SK-N-SH (cell line): ENCODE data around the gene AGBL4. TPM values are rescaled to one million over a fixed set of nuclear protein-coding genes. Genes with fewer than 3 reads are reported as not detected.
A peak's percentile ranks its signal among the peaks of the same experiment; 100 is the strongest.

Source experiments
- CTCF ChIA-PET: fragments of 300-600, 350-600 bp; formaldehyde crosslinking; extraction: SDS; loops from one replicate; lab custom pipeline; 2021; lab: Yijun Ruan, JAX
- POLR2A ChIA-PET: fragments of 350-600 bp; sonication (Branson Sonifier 250); formaldehyde crosslinking; extraction: SDS; loops from one replicate; lab custom pipeline; 2020; ENCODE audit warnings: antibody characterized with exemption, inconsistent platforms; lab: Yijun Ruan, JAX
- DNase-seq: peaks from one replicate; pipeline ENCODE4 v3.0.0; 2012
- H2AFZ ChIP-seq: fragments of 200-600 bp; sonication (generic); 2 replicates; pipeline ENCODE4 v1.8.1; 2016; ENCODE audit warnings: antibody characterized with exemption, mild to moderate bottlenecking, low read depth
- H3F3A ChIP-seq: fragments of 200-600 bp; sonication (generic); replicated peaks from 2 replicates; pipeline ENCODE3; 2016; ENCODE audit warnings: antibody characterized with exemption, mild to moderate bottlenecking; ENCODE audit not compliant: insufficient read depth
- H3K27ac ChIP-seq, 2 experiments: fragments of 200-500 bp in 1 of 2; fragments of 200-600 bp in 1 of 2; sonication (Bioruptor generic) in 1 of 2; sonication (generic), shearing (Covaris generic) in 1 of 2; 2 replicates each; pipeline versions ENCODE4 v1.5.1 to v1.6.1; 2014 to 2016; ENCODE audit warnings: low read depth in 2 of 2, inconsistent platforms in 1 of 2, low read length in 1 of 2, mild to moderate bottlenecking in 1 of 2, mixed read lengths in 1 of 2
- H3K27me3 ChIP-seq: fragments of 200-600 bp; sonication (generic), shearing (Covaris generic); 2 replicates; pipeline ENCODE4 v1.6.1; 2016; ENCODE audit warnings: mixed run types; ENCODE audit not compliant: insufficient read depth
- H3K36me3 ChIP-seq, 2 experiments: fragments of 200-500 bp in 1 of 2; fragments of 200-600 bp in 1 of 2; sonication (Bioruptor generic) in 1 of 2; sonication (generic) in 1 of 2; replicated peaks in 1 of 2; 2 replicates each; pipeline versions ENCODE3 to v1.5.1; 2014 to 2016; ENCODE audit warnings: low read length in 1 of 2, mild to moderate bottlenecking in 1 of 2; ENCODE audit not compliant: insufficient read depth in 2 of 2, control insufficient read depth in 1 of 2
- H3K4me1 ChIP-seq, 2 experiments: fragments of 200-500 bp in 1 of 2; fragments of 200-600 bp in 1 of 2; sonication (Bioruptor generic) in 1 of 2; sonication (generic), shearing (Covaris generic) in 1 of 2; 2 replicates each; pipeline versions ENCODE4 v1.5.1 to v1.6.1; 2014 to 2016; ENCODE audit warnings: low read depth in 1 of 2, low read length in 1 of 2, mixed run types in 1 of 2; ENCODE audit not compliant: insufficient read depth in 2 of 2, control insufficient read depth in 1 of 2
- H3K4me2 ChIP-seq: fragments of 200-600 bp; sonication (generic), shearing (Covaris generic); 2 replicates; pipeline ENCODE4 v1.6.1; 2017; ENCODE audit warnings: mixed run types
- H3K4me3 ChIP-seq, 2 experiments: fragments of 200-500 bp in 1 of 2; fragments of 200-600 bp in 1 of 2; sonication (Bioruptor generic) in 1 of 2; sonication (generic), shearing (Covaris generic) in 1 of 2; 2 replicates each; pipeline versions ENCODE4 v1.5.1 to v1.8.1; 2014 to 2016; ENCODE audit warnings: low read depth in 2 of 2, inconsistent platforms in 1 of 2, low read length in 1 of 2, mild to moderate bottlenecking in 1 of 2, mixed read lengths in 1 of 2, moderate library complexity in 1 of 2
- H3K79me2 ChIP-seq: fragments of 200-600 bp; sonication (generic); 2 replicates; pipeline ENCODE4 v1.8.1; 2017; ENCODE audit warnings: mild to moderate bottlenecking; ENCODE audit not compliant: insufficient read depth
- H3K9ac ChIP-seq: fragments of 200-600 bp; sonication (generic); 2 replicates; pipeline ENCODE4 v1.6.1; 2017; ENCODE audit warnings: mixed run types
- H3K9me2 ChIP-seq: fragments of 200-600 bp; sonication (generic); 2 replicates; pipeline ENCODE4 v1.6.1; 2017; ENCODE audit warnings: mixed run types
- H3K9me3 ChIP-seq: fragments of 200-600 bp; sonication (generic); 2 replicates; pipeline ENCODE4 v1.6.1; 2017; ENCODE audit warnings: mixed run types, mild to moderate bottlenecking, moderate library complexity
- H4K20me1 ChIP-seq: fragments of 200-600 bp; sonication (generic); 2 replicates; pipeline ENCODE4 v1.6.1; 2017; ENCODE audit warnings: mild to moderate bottlenecking, mixed run types; ENCODE audit not compliant: insufficient read depth
- CHD2 ChIP-seq: fragments of 150-350 bp; IDR thresholded peaks from 2 replicates; pipeline ENCODE4 v1.6.1; 2018; ENCODE audit warnings: low read length; ENCODE audit not compliant: partially characterized antibody
- CTCF ChIP-seq: fragments of 200-600 bp; sonication (generic); IDR thresholded peaks from 2 replicates; pipeline ENCODE4 v1.6.1; 2017; ENCODE audit warnings: antibody characterized with exemption, mild to moderate bottlenecking, moderate library complexity
- ELF1 ChIP-seq: IDR thresholded peaks from 2 replicates; pipeline ENCODE4 v1.4.0; 2012
- EP300 ChIP-seq, 2 experiments: IDR thresholded peaks; 2 replicates each; pipeline versions ENCODE4 v1.4.0 to v1.6.1; 2012; ENCODE audit warnings: borderline replicate concordance in 1 of 2, low read depth in 1 of 2, low read length in 1 of 2
- FOSL2 ChIP-seq: IDR thresholded peaks from 2 replicates; pipeline ENCODE4 v1.4.0; 2012; ENCODE audit warnings: low read depth, mild to moderate bottlenecking, moderate library complexity, borderline replicate concordance
- FOXJ3 ChIP-seq: sonication (generic); formaldehyde crosslinking; IDR thresholded peaks from 2 replicates; pipeline ENCODE4 v1.5.1; 2020; ENCODE audit warnings: mild to moderate bottlenecking, missing genetic modification reagents
- FOXM1 ChIP-seq: IDR thresholded peaks from 2 replicates; pipeline ENCODE4 v1.4.0; 2012; ENCODE audit warnings: low read depth, mild to moderate bottlenecking
- GATA2 ChIP-seq: sonication (generic); formaldehyde crosslinking; IDR thresholded peaks from 2 replicates; pipeline ENCODE4 v1.5.0; 2020; ENCODE audit warnings: mild to moderate bottlenecking, missing genetic modification reagents
- IRF3 ChIP-seq: fragments of 150-350 bp; IDR thresholded peaks from 2 replicates; pipeline ENCODE4 v1.6.1; 2016; ENCODE audit warnings: mild to moderate bottlenecking, low read depth, low read length
- MAX ChIP-seq: IDR thresholded peaks from 2 replicates; pipeline ENCODE4 v1.4.0; 2012; ENCODE audit warnings: low read depth
- MXI1 ChIP-seq: IDR thresholded peaks from 2 replicates; pipeline ENCODE4 v1.6.1; 2012; ENCODE audit warnings: mild to moderate bottlenecking, low read depth, low read length, improper control_type of control experiment
- NFIC ChIP-seq: IDR thresholded peaks from 2 replicates; pipeline ENCODE4 v1.4.0; 2012; ENCODE audit warnings: borderline replicate concordance
- POLR2AphosphoS5 ChIP-seq: IDR thresholded peaks from 2 replicates; pipeline ENCODE4 v1.6.1; 2012; ENCODE audit warnings: low read depth, low read length
- RAD21 ChIP-seq: IDR thresholded peaks from 2 replicates; pipeline ENCODE4 v1.6.1; 2012; ENCODE audit warnings: mild to moderate bottlenecking, low read length
- RCOR1 ChIP-seq: fragments of 150-350 bp; IDR thresholded peaks from 2 replicates; pipeline ENCODE4 v1.6.1; 2017; ENCODE audit warnings: antibody characterized with exemption, low read length
- REST ChIP-seq: IDR thresholded peaks from 2 replicates; pipeline ENCODE4 v1.6.1; 2012; ENCODE audit warnings: mild to moderate bottlenecking, low read depth, low read length, moderate library complexity
- RFX5 ChIP-seq: IDR thresholded peaks from 2 replicates; pipeline ENCODE4 v1.6.1; 2012; ENCODE audit warnings: mild to moderate bottlenecking, improper control_type of control experiment, low read length
- RXRA ChIP-seq: IDR thresholded peaks from 2 replicates; pipeline ENCODE4 v1.4.0; 2012; ENCODE audit warnings: low read depth, mild to moderate bottlenecking, borderline replicate concordance
- SIN3A ChIP-seq: IDR thresholded peaks from 2 replicates; pipeline ENCODE4 v1.6.1; 2012; ENCODE audit warnings: low read depth, mild to moderate bottlenecking, low read length, moderate library complexity, borderline replicate concordance
- SMC3 ChIP-seq: IDR thresholded peaks from 2 replicates; pipeline ENCODE4 v1.6.1; 2012; ENCODE audit warnings: low read depth, low read length, improper control_type of control experiment
- USF1 ChIP-seq: IDR thresholded peaks from 2 replicates; pipeline ENCODE4 v1.4.0; 2012; ENCODE audit warnings: low read depth, borderline replicate concordance
- ZBTB33 ChIP-seq: IDR thresholded peaks from 2 replicates; pipeline ENCODE4 v1.4.0; 2012; ENCODE audit warnings: low read depth, borderline replicate concordance
- WGBS: methylation state at CpG from one replicate; pipeline ENCODE4 v1.1.6; 2017; ENCODE audit warnings: low lambda C conversion rate; 5-methylcytosine and 5-hydroxymethylcytosine counted together
- polyA plus RNA-seq, 3 experiments: library from polyadenylated mRNA; depleted of rRNA; stranded (reverse); fragments of >200 nt; gene quantifications; 2 replicates each; pipeline ENCODE4 v1.2.3, GENCODE V29; 2012

The AGBL4 gene
- polyA plus RNA-seq, 1 of the 3 experiments (the other 2 are of a cell fraction), result 0.07 TPM

GRCh38 chr1:48917901-48918603, 1105.7 kb downstream of the AGBL4 start:
- Histone ChIP-seq H3K4me2 (no peak overlapping the region), H2AFZ (peak overlapping the region; percentile 67; the same call in 1 of the 2 replicates), H3K79me2 (no peaks in the 10 kb centered on the region), H4K20me1 (no peaks in the 10 kb centered on the region), H3K4me1 (peaks cover 13 to 31% of the 10 kb centered on the region in 2 experiments), H3K27ac (peak overlapping the region; percentile 25 to 98), H3K36me3 (no peaks in the 10 kb centered on the region), H3K27me3 (no peaks in the 10 kb centered on the region), H3K9ac (no peak overlapping the region), H3K4me3 (no peak overlapping the region), H3K9me3 (no peaks in the 10 kb centered on the region), H3K9me2 (no peaks in the 10 kb centered on the region), H3F3A (peaks cover 13% of the 10 kb centered on the region)
- POLR2A ChIA-PET, result interaction anchor here (0.7 to 1.2 kb wide), 10 partner anchors 8 to 1428 kb away, joined by 3 to 7 read pairs (median 4); partner anchors contain the start of gene ELAVL4
- WGBS, result 41% methylated on average over 6 of the region's 8 CpGs
- DNase-seq, result peak; percentile 49
- CTCF ChIA-PET, result interaction anchor here (0.7 to 4.7 kb wide), 22 partner anchors 12 to 1430 kb away, joined by 3 to 42 read pairs (median 4); no protein-coding TSS in a partner anchor
- TF ChIP-seq EP300 (IDR thresholded peaks at IDR 0.05; ENCODE audit: borderline replicate concordance in 1 of 2, low read depth in 1 of 2, low read length in 1 of 2) (peak; percentile 58 to 94; a peak in 3 of 4 replicates), RXRA (peak; percentile 82), RFX5 (no peak), FOSL2 (no peak), REST (no peak), POLR2AphosphoS5 (peak; percentile 21; the same call in 1 of the 2 replicates), SIN3A (no peak), CHD2 (no peak), IRF3 (no peak), RCOR1 (peak; percentile 48; the same call in 1 of the 2 replicates), USF1 (no peak), MXI1 (no peak), FOXJ3 (CRISPR knock-in tag) (peak; percentile 88), NFIC (peak; percentile 73), MAX (no peak), RAD21 (peak; percentile 36; the same call in 1 of the 2 replicates), CTCF (no peak), SMC3 (0 out of 2 replicates have a peak, but pooled peaks have one; percentile 7), ELF1 (no peak), GATA2 (peak; percentile 94), ZBTB33 (no peak), FOXM1 (no peak)
